Activated CD8-positive, alpha-beta memory T cell treated with anti-CD3 and anti-CD28 coated beads for 48 hours (primary cell): Measurements from ENCODE around the gene FAR2.
"Not testable (repeated sequence)": the region's sequence is repeated elsewhere in the genome, so short reads cannot be mapped to it uniquely, and the experiment has no call there.

Source experiments
- DNase-seq, 3 experiments: peaks; one replicate each; pipeline ENCODE4 v3.0.0-alpha.2; 2020; ENCODE audit warnings: low read depth in 2 of 3, low spot score in 2 of 3

Gene FAR2

DNA sequence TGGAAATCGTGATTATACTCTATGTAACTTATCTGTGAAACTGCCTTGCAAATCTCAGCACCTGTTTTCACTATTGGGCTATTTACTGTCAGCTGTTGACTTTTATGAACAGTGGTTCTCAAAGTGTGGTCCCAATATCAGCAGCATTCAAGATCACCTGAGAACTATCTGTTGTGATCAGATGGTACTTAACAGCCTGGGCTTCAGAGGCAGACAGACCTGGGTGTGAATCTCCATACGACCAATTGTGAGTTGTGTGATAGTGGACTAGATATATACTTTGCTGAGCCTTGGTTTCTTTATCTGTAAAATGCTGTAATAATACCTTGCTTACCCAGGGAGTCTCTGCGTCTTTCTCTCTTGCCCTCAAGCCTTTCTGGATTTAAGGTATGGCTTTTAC is 126.8 kb downstream of the FAR2 start:
- no peak for DNase-seq

DNA sequence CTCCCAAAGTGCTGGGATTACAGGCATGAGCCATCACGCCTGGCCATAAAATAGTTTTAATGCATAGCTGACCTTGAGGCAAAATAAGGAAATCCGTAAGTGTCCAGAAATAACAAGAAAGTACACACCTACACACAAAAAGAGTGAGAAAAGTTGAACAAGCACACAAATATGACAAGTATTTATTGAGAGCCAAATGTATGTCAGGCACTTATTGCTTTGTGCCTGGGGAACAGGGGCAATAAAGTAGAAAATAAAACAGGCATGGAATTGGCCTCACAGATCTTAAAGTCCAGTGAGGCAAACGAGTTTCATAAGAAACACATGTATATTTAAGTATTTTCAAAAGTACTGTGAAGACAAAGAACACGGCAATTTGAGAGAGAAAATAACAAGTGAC is 128.2 kb downstream of the FAR2 start:
- no peak for DNase-seq

DNA sequence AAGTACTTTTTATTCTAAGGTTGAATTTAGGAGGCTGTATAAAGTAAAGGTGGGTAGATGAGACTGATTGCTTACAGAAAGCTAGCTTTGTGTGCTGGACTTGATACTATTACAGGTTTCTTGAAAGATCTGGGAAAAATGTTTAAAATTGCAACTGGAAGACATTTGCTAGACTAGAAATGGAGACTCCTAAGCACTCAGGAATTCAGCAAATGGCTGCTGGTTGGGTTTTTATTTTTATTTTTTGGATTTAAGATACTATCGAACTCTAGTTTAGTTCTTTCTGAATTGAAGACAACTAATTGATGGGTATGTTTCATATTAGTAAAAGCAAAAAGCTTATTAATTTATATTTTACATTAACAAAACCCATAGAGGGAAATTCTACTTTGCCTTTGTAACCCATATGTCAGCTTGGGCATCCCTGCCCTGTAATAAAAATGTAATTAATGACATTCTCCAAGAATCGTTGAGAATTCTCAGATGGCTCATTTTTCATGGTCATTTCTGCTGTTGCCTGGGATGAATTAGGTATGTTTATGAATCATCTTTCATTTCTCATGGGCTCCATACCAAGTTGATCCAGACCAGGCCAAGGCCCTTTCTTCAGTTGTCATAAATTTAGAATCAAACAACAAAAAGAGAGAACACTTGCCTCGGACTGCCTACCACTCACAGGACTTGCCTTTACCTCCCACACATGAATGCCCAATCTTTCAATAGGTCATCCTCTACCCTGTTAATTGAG is 129.8 kb downstream of the FAR2 start:
- DNase-seq, result no peak

DNA sequence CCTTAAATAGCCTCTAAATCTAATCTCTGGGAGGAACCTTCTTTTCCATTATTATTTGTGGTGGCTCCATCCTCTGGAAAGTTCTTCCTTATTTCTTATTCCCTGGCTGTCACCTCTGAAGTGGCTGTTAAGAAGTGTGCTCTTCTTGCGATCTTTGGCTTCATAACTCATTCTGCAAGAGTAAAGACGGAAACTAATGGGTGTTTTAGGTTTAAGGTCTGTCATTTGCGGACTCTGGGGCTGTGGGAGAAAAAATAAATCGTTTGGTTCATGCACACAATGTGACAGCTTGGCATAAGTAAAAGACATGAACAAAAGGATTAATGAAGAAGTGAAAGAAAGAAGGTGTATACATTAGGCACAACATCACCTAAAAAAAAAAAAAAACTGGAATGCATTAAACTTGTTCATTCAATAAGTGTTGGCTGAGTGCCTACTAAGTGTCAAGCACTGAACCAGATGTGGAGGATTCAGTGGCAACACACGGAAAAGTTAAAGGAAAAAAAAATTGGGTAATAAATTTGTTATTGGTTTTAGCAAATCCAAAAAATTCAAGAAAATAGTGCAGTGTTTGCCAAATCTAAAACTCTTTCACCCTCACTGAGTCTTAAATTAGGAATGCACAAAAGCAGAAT is 132.4 kb downstream of the FAR2 start:
- DNase-seq, result no peak

DNA sequence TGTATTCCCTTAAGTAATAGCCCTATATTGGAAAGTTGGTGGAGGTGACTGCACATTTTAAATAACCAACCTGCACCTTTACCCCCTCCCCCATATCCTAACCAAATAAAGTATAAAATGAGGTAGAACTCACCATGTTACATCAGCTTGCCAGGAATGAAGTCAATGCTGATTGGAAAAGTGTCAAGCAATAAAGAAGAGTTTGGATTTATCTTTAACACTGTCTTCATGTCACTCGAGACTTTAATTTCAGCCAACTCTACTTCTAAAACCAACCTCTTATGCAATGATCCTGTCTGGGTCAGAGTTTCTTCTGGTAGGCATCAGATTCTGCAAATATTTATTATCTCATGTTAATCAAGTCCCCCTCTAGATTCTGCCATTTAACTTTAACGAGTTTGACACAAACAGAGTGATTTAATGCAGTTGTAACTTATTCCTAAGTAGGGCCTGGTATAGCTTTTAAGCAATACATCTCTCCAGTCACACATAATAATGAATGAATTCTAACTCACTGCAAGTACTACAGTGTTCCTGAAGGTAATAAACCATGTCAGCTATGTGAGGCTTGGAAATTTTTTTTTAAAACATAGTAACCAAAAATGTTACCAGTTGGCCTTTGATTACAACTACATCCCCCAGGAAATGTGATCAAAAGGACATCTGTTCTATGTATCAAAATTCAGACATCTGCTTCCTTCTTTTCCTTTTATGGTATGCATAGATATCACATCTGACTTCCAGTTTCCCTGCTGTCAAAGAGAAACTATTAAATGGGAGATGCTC is 133.1 kb downstream of the FAR2 start:
- DNase-seq, result no peak

DNA sequence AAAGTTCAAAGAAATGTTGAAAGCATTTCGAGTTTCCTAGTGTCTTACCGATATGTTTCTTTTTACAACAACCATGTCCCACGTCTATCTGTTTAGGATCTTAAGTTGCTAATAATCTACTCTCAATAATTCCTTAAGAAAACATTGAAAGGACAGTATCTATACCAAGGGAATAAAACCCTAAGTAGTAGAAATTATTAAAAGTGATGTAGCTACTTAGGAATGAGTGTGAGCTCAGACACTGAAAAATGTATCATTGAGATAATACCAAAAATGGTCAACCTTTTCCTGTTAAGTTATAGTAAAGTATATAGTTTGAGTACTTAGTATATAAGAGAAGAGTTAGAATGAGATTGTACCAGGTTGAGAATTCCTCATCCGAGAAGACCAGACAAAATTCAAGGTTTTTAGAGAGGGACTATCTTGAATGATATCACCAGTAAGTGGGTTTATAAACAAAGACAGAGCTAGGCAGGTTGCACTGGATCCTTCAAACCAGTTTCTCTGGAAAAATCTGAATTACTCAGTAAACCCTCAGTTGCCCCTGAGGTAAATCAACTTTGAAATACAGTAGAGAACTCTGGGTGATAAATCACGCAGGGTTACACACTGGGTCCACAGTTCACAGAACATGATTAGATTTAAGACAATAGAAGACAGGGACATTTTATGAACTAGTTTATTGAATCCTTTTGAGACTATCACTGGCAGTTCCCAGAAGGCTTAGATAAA is 135.1 kb downstream of the FAR2 start:
- DNase-seq, result no peak

DNA sequence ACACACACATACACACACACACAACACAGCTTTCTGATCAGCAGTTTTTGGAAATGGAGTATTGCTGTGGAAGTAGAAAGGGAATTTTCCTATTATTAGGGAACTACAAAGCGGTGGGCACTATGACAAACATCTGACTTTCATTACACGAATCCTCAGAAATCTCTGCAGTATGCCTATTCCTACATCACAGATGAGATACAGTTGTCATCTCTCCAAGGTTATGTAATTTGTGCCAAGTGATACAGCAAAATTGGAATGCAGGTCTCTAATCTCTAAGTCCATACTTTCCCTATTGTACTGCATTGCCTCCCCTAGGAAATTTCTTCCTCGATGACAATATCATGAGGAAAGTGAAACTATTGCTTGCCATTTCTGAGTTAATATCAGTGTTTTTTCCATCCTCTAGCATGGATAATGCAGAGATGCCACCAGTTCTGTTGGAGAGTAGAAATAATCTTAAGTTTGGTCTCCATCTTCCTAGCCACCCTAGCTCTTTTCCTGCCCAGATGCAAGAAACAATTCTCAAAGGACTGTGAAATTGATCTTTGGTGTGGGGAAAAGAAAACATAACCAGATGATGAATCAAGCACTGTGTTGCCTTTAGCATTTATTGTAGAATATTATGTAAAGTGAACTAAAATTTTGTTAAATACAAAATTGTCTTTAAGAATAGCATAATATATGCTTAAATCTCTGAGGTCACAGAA is 137.2 kb downstream of the FAR2 start:
- DNase-seq, result no peak

DNA sequence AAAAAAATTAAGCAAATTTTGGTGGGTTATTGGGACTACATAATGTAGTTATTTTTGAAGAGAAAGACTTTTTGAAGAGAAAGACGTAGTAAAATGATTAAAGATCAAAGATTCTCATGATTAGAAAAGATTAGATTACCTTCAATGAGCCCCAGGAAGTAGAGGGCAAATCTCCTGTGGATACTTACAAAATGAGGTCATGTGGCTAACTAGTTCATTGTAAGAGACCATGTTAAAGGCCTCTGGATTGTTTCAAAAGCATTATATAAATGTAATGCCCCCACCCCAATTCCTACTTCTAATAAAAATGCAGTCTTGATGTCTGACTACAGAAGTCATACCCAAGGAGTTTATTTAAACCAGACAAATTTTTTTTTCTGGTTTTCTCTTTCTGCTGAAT is 138.5 kb downstream of the FAR2 start:
- DNase-seq, result no peak

DNA sequence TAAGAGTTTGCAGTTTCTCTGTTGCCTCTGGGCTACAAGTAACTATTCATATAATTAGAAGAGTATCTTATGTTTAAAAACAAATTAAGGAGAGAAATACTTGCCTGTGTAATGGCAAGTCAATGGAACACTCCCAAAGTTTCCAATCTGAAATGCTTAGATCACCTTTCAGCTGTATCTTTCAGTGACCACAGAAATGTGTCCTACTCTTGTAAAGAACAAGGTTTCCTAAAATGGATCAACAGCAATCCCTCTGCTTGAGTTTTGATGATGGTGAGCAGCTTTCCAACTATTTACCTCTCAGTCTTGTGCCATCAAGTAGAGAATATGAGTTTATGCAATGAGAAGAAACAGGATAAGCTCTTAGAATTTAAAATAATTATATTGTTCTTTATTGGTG is 139.0 kb downstream of the FAR2 start:
- no peak for DNase-seq

DNA sequence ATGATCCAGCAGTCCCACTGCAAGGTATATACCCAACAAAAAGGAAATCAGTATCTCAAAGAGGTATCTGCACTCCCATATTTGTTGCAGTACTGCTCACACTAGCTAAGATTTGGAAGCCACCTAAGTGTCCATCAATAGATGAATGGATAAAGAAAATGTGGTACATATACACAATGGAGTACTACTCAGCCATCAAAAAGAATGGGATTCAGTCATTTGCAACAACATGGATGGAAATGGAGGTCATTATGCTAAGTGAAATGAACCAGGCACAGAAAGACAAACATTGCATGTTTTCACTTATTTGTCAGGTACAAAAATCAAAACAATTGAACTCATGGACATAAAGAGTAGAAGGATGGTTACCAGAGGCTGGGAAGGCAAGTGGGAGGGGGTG is 141.4 kb downstream of the FAR2 start:
- not testable (repeated sequence) for DNase-seq

DNA sequence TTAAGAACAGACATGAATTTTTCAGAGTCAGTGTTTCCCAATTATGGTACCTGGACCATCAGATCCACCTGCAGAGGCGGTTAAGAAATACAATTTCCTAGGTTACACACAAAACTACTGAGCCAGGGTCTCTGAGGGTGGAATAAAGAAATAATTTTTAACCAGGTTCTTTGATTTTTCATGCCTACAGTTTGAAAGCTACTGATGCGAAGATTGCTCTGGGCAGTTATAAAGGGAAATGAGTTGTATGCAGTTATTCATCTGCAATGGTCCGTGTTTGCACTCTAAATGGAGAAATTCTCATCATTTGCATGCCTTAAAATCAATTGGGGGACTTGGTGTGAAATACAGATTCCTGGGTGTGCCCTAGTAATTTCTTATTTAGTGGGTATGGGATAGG is 142.1 kb downstream of the FAR2 start:
- DNase-seq, result no peak

DNA sequence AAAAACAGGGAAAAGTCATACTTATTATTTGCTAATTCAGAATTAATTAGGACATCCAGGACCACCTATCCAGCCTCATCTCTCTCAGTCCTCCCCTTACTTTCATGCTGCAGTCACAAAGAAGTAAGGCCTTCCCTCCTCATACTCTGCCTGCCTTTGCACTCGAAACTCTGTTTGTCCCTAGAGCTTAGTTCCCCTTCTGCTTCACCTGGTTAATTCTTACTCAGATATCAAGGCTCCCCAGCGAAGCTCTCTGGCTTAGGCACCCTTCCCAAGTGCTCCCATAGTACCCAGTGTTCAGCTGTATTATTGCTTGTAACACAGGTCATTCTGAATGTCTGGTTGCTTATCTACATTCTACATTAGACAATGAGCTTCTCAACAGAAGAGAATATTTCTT is 150.6 kb downstream of the FAR2 start:
- DNase-seq, result no peak

DNA sequence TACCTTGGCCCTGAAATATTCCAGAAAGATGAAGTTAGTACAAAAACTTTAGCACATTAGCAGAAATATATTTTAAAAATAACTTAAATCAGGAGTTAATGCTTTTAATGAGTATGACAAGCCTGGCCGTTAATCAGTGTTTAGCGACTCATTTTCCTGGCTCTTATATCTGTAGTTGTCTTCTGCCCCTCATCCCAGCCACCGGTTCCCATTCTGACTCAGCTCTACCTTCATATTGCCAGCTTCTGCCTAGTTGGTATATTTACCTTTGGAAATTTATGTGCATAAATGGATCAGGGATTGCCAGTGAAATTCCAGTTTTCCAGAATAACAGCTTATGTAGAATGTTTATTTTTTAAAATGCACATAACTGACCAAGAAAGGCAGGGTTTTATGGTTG is 152.0 kb downstream of the FAR2 start:
- no peak for DNase-seq

DNA sequence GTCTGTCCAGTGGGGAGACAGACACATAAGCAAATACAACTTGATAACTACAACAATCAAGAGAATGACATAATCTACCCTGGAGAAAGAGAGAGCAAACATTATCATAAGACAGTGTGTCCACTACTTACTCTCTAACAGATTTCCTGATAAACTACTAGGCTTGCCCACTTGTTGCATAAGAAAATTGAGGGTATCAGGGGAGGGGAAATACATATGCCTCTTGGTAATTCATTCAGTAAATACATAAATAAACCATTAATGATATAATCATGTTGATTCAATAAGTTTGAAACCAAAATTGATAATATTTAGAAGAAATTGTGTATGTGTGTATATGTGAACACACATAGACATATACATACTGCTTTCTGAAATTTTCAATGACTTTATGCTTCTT is 155.3 kb downstream of the FAR2 start:
- no peak for DNase-seq

DNA sequence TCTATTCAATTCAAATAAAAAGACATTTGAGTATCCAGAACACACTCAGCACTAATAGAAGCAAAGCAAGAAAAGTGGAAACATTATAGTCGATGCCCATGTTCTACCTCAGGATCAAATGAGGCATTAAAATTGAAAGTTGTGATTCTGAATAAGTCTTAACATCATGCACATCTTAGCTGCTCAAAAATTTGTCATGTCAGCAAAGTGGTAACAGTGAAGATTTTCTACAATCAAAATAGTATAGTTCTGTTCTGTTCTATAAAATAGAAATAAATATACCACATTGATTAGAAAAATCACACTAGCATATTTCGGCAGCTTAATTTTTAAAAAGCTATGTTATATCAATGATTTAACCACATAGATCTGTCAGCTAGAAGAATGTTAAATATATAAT is 157.2 kb downstream of the FAR2 start:
- no peak for DNase-seq

DNA sequence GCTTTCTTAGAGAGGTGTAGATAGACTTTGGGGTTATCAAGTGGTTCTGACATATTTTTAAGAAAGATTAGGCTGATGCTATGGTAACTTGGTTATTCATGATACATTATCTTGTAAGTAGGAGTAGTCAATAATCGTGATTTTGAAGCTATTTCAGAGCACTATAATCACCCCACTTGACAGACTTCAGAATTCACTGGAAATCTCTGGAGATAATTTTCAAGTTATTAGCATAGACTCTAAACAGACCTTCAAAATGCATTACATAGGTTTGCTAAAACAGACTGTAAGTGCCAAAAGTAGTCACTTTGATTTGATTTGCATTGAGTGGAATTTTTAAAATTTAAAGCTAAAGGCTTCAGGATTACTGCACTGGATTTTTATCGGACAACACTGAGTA is 157.6 kb downstream of the FAR2 start:
- DNase-seq, result no peak

DNA sequence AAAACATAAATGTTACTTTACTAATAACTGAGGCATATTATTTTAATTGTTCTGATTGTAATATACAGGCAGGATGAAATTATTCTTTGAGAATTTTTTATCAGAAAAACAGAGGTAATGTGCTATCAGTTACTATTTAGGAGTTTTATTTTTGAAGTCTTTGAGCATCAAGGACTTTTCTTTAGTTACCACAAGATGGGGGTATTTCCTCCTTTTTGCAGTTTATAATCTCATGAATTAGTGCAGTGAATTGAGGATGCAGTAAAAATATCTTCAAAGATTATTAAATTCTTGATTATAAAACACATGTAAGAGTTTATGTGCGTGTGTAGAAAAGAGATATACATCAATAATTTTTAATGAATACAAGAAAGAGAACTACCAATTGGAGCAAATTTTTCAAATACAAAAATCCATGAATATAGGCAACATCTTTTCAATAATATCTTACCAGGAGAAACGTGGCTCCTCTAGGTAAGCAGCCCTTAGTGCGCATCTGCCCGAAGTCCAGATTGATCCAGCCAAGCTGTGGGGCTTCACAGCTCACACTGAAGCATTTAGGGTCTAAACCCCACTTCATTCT is 160.3 kb downstream of the FAR2 start:
- no peak for DNase-seq

DNA sequence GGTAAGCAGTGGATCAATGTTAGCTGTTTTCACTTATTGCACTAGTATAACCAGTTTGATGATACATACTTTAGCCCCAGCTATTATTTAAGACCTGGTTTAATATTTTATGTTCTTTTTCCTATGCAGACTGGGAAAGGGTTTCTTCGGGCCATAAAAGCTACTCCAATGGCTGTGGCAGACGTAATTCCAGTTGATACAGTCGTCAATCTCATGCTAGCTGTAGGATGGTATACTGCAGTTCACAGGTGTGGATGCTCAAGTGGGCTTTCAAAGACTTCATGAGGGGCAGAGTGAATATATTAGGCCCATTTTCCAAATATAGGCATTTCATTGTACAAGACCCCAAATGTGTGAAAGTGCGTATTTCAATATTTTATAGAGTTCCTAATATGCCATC is 161.8 kb downstream of the FAR2 start:
- DNase-seq, result no peak

DNA sequence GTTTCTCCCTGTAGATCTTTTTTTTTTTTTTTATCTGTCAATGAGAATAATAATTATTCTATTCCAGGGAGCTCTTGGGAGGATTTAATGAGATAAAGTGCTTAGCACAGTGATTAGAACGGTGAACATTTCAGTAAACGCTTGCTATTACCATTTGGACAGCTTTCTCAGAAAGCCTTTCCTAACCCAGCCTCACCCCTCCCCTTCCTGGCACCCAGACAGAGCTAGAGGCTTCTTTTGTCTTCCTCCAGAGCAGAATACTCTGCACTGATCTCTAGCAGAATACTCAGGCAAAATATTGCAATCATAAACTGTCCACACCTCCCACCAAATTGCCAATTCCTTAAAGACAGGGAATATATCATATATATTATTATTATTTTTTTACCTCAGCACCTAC is 165.3 kb downstream of the FAR2 start:
- DNase-seq, result no peak

DNA sequence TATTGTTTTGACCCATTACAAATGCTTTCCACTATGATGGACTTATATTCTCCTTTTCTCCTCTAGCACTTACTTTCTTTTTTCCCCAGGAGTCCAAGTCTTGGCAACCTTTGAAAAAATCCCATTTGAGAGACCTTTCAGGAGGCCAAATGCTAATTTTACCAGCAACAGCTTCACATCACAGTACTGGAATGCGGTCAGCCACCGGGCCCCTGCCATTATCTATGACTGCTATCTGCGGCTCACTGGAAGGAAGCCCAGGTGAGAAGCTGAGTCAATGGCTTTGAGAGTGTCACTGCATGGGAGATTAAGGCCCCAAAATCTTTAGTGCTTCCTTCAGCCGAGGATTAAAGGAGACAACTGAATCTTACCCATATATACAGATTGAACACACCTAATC is 167.7 kb downstream of the FAR2 start:
- DNase-seq, result no peak
